COLO668 (cell line): ENCODE measurements around the gene SPPL2C.
"Not testable (repeated sequence)": the region's sequence is repeated elsewhere in the genome, so short reads cannot be mapped to it uniquely, and the experiment has no call there.

Experiments
- DNase-seq: peaks from one replicate; lab custom pipeline; 2025; ENCODE audit not compliant: unreplicated experiment; lab: John Stamatoyannopoulos, UW

SPPL2C gene

DNA sequence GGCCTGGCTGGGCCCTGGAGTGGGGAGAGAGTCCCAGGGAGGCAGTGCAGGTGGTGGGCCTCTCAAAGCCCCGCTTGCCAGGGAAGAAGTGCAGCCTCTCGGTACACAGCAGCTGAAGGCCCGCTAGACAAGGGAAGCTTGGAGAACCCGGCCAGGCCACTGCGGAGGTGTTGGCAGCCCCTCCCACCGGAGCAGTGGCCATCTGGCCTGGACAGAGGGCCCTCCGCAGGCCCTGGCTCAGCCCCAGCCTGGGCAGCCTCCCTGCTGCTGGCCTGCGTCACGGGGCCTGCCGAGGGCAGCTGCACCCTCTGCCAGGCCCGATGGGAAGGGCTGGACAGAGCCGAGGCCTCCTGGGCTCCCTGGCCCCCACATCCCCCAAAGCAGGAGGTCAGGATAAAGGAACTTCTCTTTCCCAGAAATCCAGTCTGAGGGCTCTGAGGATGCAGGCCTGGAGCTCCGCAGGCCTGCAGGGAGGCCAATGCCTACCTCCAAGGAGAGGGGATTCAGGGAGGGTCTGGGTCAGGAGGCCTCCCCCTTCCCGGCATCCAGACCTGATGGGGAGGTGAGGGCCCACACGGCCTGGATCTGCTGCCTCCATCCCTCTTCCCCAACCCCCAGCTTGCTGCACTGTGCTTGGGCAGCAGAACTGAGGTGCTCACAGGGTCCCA is 4.3 kb downstream of the SPPL2C start:
- DNase-seq, result no peak

DNA sequence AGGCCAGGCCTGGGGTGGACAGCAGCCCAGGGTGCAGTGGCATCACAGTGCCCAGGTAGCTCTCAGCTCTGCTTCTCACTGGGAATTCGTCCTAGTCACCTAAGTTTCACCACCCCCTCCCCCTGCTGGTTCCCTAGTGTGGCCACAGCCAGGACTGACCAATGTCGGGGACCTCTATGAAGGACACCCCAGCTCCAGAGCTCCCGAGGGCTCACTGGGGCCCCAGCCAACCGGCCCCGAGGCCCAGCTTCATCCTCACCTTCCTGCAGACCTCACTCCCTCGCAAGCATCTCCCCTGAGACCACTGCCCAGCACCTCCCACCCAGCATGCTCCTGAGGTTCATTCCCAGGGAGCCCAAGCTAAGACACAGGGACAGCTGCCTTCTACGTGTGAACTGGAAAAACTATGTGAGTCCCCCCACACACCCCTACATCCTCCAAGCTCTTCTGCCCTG is 4.9 kb downstream of the SPPL2C start:
- no peak for DNase-seq

DNA sequence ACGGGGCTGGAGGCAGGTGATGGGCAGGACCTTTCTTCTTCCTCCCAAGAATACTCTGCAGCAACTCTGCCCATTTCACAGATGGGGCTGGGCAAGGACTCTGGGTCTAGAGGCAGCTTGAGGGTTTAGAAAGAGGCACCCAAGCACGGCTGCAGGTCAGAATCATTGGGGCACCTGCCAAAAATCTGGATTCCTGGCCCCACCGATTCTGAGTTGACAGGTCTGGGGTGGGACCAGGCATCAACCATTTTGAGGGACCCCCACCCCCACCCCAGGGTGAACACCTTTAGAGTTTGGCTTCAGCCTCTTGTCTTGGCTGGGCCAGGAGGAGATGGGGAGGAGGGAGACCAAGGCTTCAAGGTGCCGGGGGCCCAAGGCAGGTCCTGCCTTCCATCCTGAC is 5.3 kb downstream of the SPPL2C start:
- no peak for DNase-seq

DNA sequence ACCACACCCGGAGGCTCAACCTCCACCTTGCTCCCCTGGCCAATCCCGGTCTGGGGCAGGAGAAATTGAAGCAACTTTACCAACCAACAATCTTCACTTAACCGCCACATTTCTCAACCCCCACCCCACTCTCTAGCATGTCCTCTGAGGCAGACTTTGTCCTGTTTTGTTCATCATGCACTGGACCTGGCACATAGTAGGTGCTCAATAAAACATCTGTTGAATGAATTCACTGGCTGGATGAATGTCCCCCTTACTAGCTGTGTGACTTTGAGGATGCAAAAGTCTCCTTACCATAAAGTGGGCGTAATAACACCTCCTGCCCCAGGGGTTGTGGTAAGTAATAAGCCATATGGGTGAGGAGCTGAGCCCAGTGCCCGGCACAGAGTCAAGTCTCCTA is 5.8 kb downstream of the SPPL2C start:
- no peak for DNase-seq

DNA sequence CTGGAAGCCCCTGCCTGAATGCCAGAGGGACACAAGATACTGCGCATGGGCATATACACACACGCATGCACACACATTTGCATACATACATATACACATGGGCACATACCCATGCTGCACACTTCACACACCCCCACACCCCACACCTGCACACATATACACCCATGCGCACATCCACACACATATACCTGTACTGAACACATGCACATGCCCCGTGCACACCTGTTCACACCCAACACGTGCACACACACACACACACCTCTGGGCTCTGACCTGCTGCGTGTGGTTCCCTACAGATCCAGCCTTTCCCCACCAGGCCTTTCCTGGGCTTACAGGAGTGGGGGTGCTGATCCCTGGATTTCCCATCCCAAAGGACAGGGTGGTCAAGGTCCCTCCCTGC is 6.3 kb downstream of the SPPL2C start:
- DNase-seq, result no peak

DNA sequence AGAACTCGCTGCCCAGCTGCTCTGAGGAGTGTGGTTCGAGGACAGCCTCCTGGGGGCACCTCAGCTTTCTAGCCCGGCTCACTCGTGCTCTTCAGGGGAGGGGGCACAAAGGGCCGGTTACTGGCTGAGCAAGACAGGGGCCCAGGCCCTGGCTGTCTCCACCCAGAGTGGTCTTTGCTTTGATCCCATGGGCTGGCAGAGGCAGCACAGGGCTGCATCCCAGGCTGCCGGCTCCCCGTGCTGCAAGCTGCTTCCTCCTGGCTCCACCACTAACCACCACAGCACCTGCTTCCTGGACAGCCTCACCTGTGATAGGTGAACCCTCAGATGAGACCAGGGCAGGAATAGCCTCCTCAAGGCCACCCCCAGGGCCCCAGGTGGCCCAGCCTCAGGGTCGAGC is 6.8 kb downstream of the SPPL2C start:
- DNase-seq, result peak; percentile 26

DNA sequence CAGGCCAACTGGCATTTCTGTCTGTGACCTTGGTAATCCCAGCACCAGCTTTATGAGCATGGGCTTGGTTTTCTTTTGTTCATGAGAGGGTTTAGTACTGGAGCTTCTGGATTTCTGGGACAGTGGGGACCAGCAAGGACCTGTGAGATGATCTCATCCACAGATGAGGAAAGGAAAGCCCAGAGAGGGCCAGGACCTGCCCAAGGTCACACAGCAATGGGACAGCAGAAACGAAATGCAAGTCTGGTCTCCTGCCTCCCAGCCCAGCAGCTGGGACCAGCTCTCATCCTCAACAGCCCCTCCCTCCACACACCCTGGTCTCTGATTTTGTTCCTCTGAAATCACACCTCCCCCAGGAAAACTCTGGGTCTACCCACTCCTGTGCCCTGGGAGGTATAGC is 7.2 kb downstream of the SPPL2C start:
- no peak for DNase-seq

DNA sequence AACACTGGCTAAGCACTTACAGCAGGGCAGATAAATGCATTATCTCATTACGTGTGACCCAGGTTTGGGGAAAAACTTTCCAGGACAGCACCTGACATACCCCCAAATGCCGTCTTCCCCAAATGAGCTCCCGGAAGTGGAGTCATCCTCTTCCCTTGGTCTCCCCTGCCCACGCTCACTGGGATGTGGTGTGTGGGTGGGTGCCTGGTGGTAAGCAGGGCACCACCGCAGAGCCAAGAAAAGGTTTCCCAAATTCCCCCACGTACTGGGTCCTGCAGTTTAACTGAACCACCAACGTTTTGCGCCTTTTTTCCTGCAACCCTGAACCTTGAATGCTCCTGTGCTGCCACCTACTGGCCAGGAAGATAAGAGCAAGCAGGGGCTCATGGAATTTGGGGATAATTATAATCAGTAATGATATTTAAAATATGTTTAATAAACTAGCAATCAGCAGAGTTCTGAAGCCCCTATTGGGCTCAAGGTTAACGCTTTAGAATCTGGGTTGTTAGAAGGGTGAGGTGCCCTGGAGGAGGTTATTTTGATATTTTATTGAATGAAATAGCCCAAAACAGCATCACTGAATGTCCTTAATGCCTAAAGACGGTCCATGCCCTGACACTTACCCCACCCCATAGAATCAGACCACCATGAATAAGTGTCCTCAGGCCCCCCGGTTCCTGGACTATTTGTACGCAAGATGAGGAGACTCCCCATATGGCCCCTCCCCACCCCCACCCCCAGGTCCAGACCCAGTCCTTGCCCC is 8.0 kb downstream of the SPPL2C start:
- peak; percentile 50 for DNase-seq

DNA sequence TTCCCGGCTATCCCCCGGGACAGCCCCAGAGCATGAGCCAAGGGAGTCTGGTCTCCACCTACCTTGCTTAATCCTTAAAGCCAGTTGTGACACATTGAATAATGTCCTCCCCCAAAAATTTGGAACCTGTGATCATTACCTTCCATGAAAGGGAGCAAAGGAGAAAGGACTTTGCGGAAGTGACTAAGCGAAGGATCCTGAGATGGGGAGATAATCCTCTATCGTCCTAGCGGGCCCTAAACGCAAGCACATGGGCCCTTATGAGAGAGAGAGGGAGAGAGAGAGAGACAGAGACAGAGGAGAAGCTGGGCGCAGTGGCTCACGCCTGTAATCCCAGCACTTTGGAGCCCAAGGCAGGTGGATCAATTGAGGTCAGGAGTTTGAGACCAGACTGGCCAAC is 9.5 kb downstream of the SPPL2C start:
- DNase-seq, result no peak

DNA sequence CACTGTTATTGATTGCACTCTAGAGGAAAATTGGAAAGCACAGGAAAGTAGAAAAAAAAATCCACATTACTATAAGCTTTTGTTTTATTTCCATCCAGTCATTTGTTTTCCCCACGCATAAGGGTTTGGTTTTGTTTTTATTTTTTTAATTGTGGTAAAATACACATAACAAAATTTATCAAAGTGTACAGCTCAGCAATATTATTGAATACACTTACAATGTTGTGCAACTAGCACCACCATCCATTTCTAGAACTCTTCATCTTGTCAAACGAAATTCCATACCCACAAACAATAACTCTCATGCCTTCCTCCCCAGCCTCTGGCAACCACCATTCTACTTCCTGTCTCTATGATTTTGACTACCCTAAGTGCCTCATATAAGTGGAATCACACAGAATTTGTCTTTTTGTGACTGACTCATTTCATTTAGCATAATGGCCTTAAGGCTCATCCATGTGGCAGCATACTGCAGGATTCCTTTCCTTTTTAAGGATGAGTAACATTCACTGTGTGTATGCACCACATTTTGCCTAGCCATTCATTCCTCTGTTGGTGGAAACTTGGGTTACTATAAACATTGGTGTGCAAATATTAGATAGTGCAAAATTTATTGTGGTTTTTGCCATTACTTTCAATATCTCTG is 11.1 kb downstream of the SPPL2C start:
- DNase-seq, result no peak

DNA sequence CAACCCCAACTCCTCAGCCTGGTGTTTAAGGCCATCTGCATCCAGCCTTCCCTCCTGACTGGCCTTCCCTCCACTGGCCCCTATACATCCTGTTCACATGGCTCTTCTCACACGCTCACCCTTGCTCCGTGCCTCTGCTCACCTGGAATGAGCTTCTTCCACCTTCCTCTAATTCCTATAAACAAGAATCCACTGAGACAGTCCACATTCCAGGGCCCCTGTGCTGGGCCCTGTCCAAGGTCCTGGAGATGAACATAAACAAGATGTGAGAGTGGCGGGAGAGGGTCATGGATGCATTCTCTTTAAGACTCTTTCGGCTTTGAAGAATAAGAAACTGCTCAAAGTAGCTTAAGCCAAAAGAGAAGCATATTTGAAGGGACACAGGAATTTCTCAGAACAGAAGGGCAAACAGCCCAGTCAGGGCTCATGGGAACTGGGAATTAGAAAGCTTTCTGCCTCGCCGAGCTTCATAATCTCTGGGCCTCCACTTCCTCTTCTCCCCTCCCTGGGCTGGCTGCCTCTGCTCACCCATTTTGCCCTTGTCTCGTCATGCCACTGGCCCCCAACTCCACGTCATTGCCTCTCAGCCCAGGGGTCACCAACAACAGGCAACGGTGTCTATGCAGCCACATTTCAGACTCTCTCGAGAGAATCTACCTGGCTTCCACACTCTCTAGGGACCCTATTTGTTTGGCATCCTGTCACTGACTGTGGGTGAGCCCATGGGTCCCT is 13.5 kb downstream of the SPPL2C start:
- no peak for DNase-seq

DNA sequence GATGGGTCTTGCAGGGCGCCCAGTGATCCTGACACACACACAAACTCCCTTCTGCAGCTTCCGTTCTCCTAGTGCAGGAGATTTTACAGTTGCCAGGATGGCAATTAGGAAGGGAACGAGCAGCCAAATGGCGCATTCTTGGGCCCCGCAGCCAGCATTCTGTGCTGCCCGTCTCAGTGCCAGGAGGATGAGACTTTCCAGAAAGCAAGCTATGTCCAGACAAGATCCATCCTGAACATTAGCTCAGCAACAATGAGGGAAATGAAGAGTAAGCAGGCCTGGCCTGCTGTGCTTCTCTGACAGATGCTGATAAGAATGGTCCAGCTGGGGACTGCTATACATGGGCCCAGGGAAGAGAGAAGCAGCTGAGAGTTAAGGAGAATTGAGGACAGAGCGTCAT is 16.5 kb downstream of the SPPL2C start:
- no peak for DNase-seq

DNA sequence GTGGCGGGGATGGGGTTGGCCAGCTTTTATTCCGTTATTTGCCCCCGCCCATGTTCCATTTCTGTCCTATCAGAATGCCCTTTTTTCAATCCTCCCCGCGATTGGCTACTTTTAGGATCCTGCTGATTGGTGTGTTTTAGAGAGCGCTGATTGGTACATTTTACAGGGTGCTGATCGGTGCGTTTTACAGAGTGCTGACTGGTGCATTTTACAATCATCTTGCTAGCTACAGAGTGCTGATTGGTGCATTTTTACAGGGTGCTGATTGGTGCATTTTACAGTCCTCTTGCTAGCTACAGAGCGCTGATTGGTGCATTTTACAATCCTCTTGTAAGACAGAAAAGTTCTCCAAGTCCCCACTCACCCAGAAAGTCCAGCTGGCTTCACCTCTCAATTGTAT is 17.4 kb downstream of the SPPL2C start:
- DNase-seq, result not testable (repeated sequence)

DNA sequence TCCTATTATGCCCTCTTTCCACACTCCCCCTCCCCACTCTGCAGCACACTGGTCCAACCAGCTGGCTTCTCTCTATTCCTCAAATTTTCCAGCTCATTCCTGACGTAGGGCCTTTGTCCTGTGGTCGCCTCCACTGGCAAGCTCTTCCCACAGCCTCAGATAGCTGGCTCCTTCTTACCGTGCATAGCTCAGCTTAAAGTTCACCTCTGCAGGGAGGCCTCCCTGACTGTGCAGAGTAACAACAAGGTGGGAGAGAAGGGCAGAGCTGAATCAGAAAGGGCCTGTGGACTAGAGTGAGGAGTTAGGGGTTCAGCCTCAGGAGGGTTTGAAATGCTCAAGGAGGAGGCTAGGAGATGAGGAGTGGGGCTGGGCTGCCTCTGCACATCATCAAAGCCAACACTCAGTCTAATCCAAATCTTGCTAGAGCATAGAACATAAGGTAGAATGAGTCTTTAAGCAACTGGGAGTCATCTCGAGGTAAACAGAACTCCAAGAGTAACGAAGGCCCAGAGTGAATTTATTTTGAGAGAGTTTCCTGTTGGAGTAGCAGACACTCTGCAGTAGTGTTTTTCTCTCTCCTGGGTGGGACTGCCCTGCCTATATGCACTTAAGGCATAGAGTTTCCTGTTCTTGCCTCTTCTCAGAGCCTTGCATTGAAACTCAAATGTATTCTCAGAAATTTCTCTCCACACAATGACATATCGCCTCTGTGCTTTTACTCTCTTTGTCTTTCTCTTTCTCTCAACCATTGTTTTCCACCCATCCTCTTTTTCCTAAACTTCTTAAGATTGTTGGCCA is 19.4 kb downstream of the SPPL2C start:
- DNase-seq, result no peak

DNA sequence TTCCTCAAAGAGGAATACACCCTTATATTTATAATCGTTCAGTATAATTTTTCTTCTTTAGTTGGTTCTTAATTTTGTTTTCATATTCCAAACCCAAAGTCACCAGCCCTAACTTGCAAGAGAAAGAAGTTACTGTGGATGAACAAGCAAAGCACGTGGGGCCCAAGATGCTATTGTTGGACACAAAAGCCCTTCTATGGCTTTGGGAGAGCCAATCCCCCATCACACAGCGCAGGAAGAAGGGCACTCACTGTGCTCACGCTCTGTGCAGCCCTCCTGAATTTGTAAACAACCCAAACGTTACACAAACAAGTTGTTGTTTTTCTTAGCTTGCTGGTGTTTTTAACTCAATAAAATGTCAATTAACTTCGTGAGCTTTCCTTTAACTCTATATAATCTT is 22.5 kb downstream of the SPPL2C start:
- DNase-seq, result no peak

DNA sequence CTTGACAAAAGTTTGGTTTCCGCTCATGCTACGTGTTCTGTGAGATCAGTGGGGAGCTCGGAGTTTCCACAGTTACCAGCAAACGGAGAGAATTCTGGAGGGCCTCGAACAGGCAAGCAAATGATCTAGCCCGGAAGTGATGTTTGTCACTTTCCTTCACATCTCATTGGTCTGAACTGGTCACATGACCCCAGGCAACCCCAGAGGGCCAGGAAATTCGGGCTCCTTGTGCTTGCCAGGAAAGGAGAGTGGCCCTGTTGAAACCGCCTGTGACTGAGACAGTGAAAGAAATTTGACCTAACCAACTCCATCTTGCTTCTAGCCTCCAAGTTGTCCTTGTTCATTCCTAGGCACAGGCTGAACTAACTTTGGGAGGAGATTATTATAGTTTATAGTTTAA is 23.0 kb downstream of the SPPL2C start:
- DNase-seq, result no peak

DNA sequence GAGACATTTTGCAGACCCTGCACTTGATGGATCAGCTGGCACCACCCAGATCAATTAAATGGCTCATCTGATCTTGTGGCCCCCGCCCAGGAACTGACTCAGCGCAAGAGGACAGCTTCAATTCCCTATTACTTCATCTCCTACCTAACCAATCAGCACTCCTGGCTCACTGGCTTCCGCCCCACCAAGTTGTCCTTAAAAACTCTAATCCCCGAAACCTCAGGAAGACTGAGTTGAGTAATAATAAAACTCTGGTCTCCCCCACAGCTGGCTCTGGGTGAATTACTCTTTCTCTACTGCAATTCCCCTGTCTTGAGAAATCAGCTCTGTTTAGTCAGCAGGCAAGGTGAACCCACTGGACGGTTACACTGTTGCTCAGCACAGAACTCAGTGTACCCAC is 23.6 kb downstream of the SPPL2C start:
- no peak for DNase-seq

DNA sequence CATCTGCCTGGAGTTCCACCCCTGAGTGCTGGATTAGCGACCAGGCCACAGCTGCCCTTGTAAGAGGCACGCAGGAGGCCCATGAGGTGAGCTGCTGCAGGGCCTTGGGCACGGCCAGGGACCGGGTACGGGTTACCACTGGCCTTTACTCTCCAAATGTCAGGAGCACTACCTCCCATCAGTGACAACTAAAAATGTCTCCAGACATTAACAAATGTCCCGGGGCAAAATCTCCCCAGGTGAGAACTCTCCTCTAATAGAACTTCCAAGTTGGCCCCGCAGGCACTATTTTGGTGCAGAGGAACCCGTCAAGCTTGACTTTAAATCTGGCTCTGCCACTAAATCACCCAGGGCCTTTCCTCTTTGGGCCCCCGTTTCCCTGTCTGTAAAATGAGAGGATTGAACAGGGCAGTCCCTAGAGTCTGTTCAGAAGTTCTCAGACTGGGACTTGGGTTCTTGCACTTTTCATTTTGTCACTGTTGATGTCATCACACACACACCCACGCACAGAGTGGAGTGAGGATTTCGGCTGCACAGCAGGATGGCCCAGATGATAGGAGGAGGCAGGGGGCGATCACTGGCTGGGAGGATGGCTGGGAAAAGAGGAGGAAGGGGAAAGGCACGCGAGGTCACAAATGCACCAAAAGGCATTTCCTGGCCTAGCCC is 25.1 kb downstream of the SPPL2C start:
- DNase-seq, result no peak

DNA sequence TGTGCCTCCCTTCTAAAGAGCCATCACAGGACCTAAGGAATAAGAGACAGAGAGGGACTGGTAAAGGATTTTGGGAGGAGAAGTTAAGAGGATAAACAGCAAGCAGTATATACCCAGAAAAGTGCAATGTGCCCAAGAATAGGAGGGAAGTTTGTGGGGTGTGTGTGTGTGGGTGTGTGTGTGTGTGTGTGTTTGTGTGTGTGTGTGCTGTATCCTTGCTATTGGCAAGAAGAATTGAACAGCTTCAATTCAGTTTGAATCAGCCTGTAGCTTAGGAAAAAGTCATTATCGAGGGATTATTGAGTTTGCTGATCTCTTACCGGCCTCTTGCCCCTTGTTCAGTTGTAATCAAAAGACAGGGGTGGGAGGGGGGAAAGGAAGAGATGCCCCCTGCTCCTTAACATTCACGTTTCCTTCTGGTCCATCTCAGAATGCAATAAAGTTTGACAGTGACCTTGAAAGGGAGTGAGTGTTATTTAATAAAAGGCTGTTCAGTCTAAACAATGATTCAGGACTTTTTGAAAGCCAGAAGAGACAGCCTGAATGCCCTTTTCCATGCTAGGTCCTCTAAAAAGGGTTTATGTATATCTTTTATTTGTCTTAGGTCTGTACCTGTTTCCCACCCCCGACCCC is 25.8 kb downstream of the SPPL2C start:
- no peak for DNase-seq

DNA sequence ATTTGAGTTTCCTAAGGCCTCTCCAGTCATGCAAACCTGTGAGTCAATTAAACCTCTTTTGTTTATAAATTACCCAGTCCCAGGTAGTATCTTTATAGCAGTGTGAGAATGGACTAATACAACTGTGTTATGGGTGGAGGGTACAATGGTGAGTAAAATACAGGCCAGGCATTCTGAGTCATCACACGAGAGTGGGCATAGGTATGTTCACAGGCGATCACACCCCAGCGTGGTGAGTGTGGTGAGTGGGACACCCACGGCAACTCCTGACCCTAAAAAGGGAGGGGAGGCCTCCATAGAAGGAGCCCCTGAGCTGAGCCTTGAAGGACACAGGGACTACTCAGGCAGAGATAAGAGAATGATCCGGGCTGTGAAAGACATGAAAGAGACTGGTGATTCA is 27.0 kb downstream of the SPPL2C start:
- no peak for DNase-seq
